K562 (cell line): ENCODE measurements around the gene FAM131C. TPM values are rescaled to one million over a fixed set of nuclear protein-coding genes. Genes with fewer than 3 reads are reported as not detected.
A peak's percentile ranks its signal among the peaks of the same experiment; 100 is the strongest.

Experiments
- BRCA1 ChIP-seq, 2 experiments: fragments of 450-650 bp in 1 of 2; sonication (generic) in 1 of 2; formaldehyde crosslinking in 1 of 2; IDR thresholded peaks; 2 replicates each; pipeline versions ENCODE4 v1.5.0 to v1.6.1; 2017 to 2020; ENCODE audit warnings: mild to moderate bottlenecking in 1 of 2, missing genetic modification reagents in 1 of 2
- CBFB ChIP-seq: sonication (generic); formaldehyde crosslinking; IDR thresholded peaks from 2 replicates; pipeline ENCODE4 v1.4.0; 2020; ENCODE audit warnings: mild to moderate bottlenecking, missing genetic modification reagents
- CHD7 ChIP-seq: fragments of 200-600 bp; sonication (generic); IDR thresholded peaks from one replicate; pipeline ENCODE4 v1.6.1; 2012; ENCODE audit warnings: mild to moderate bottlenecking, low read depth, low read length, inconsistent platforms
- CXXC5 ChIP-seq: fragments of 250-450 bp; sonication (Bioruptor Pico); IDR thresholded peaks from 2 replicates; pipeline ENCODE4 v1.8.0; 2022; ENCODE audit warnings: inconsistent platforms, mild to moderate bottlenecking, moderate library complexity
- DACH1 ChIP-seq: fragments of 450-650 bp; IDR thresholded peaks from 2 replicates; pipeline ENCODE4 v1.6.1; 2018; ENCODE audit not compliant: partially characterized antibody
- HMBOX1 ChIP-seq: sonication (generic); IDR thresholded peaks from 2 replicates; pipeline ENCODE4 v1.6.1; 2016
- HNRNPK ChIP-seq: fragments of 200-400 bp; formaldehyde crosslinking; IDR thresholded peaks from one replicate; pipeline ENCODE4 v1.6.1; 2018; ENCODE audit warnings: mild to moderate bottlenecking, low read depth, low read length; ENCODE audit not compliant: poor library complexity, severe bottlenecking
- MAZ ChIP-seq, 2 experiments: fragments of 450-650 bp in 1 of 2; sonication (generic) in 1 of 2; formaldehyde crosslinking; IDR thresholded peaks in 1 of 2; conservative IDR thresholded peaks in 1 of 2; 2 replicates each; pipeline versions ENCODE4 v1.4.0 to v1.5.0; 2020; ENCODE audit warnings: mild to moderate bottlenecking in 1 of 2, missing genetic modification reagents in 1 of 2
- MBD1 ChIP-seq: fragments of 250-450 bp; sonication (Bioruptor Pico); IDR thresholded peaks from 2 replicates; pipeline ENCODE4 v1.8.0; 2022; ENCODE audit warnings: inconsistent platforms
- MCM7 ChIP-seq, 2 experiments: fragments of 450-650 bp; IDR thresholded peaks; 2 replicates each; pipeline ENCODE4 v1.6.1; 2016 to 2018
- NFRKB ChIP-seq: fragments of 450-650 bp; IDR thresholded peaks from 2 replicates; pipeline ENCODE4 v1.6.1; 2016; ENCODE audit warnings: low read depth
- PHB2 ChIP-seq: fragments of 450-650 bp; IDR thresholded peaks from 2 replicates; pipeline ENCODE4 v1.6.1; 2017; ENCODE audit warnings: low read depth
- POLR2A ChIP-seq: fragments of 450-650 bp; conservative IDR thresholded peaks from 2 replicates; pipeline ENCODE4 v1.6.1; 2016
- SIN3A ChIP-seq, 2 experiments: fragments of 150-350 bp in 1 of 2; IDR thresholded peaks; 2 replicates each; pipeline ENCODE4 v1.6.1; 2011 to 2016; ENCODE audit warnings: borderline replicate concordance in 2 of 2, low read depth in 2 of 2, low read length in 2 of 2, mild to moderate bottlenecking in 2 of 2, moderate library complexity in 2 of 2; ENCODE audit not compliant: control insufficient read depth in 1 of 2
- polyA plus RNA-seq, 8 experiments: library from polyadenylated mRNA; depleted of rRNA in 4 of 8; stranded (reverse) in 5 of 8; unstranded in 3 of 8; fragments of >200 nt; fragmentation: Nextera tagmentation in 2 of 8; fragmentation: Illumina TruSeq in 1 of 8; extraction: Ambion mirVana in 2 of 8; extraction: Trizol in 1 of 8; gene quantifications; 2 replicates each; pipeline versions ENCODE4 v1.2.1 to v1.2.3, GENCODE V29; 2011 to 2014; ENCODE audit warnings: inconsistent platforms in 1 of 8, missing spikeins in 1 of 8
- total RNA-seq, 7 experiments: library from RNA; depleted of rRNA in 6 of 7; stranded (reverse); fragments of >200 nt in 6 of 7; fragmentation: Illumina TruSeq in 2 of 7; extraction: Trizol in 2 of 7; gene quantifications; 2 replicates each; pipeline versions ENCODE4 v1.2.1 to v1.2.3, GENCODE V29; 2011 to 2021; ENCODE audit warnings: low replicate concordance in 1 of 7

The FAM131C gene
- total and polyA plus RNA-seq, 9 of the 15 experiments (the other 6 are each of a cell fraction or from before 2014, with no cell fraction given) = 0.10 to 0.29 (median 0.16) TPM; not detected in 6

DNA sequence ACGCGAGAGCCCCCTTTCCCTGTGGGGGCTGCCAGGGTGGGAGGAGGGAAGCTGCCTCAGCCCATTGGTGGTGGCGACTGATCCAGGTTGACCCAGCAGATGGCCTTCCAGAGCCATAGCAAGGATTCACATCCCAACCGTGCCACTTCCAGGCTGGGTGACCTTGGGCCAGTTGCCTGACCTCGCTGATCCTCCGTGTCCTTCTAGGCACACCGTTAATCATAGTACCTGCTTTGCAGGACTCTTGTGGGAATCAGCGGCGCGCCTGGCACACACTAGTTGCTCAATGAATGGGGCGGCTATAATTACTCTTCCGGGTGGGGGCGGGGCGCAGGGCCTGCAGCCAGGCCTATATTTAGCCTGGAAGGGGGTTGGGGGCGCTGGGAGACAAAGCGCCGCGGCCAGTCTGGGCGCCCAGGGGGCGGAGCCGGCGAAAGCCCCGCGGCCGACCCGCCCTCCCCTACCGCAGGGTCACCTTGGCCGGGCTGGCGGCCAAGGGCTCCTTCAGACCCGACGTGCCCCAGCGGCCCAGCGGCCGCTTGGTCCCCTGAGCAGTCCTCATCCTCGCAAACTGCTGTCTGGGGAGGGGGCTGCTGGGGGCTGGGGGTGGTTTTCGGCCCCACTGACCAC is 60.7 kb downstream of the FAM131C start (continued):
- TF ChIP-seq MBD1 (no peak), DACH1 (peak; percentile 30), SIN3A (IDR thresholded peaks at IDR 0.05; ENCODE audit: borderline replicate concordance in 2 of 2, control insufficient read depth in 1 of 2, low read depth in 2 of 2, low read length in 2 of 2) (peak in 1 of 2 experiments; percentile 32; a peak in 1 of 4 replicates), NFRKB (0 out of 2 replicates have a peak, but pooled peaks have one; percentile 57), CHD7 (no peak), CXXC5 (peak; percentile 44; the same call in 1 of the 2 replicates), POLR2A (peak; percentile 55), PHB2 (0 out of 2 replicates have a peak, but pooled peaks have one; percentile 32), MCM7 (IDR thresholded peaks at IDR 0.05) (no peak), BRCA1 (IDR thresholded peaks at IDR 0.05) (no peak), BRCA1 (CRISPR knock-in tag; IDR thresholded peaks at IDR 0.05) (no peak), MAZ (CRISPR knock-in tag; conservative IDR thresholded peaks at IDR 0.05 in 1 of 2, IDR thresholded peaks at IDR 0.05 in 1 of 2) (no peak; a peak in 1 of 4 replicates), HNRNPK (no peak), HMBOX1 (no peak), CBFB (CRISPR knock-in tag) (0 out of 2 replicates have a peak, but pooled peaks have one; percentile 15)
